ENCODE results near the gene MAPK12. TPM values are rescaled to one million over a fixed set of nuclear protein-coding genes. Genes with fewer than 3 reads are reported as not detected.

The MAPK12 gene
- total and polyA plus RNA-seq, 2 donors (not counting 1 experiment from before 2014, with no cell fraction given): 16.4 to 30.1 TPM

- no peaks in the 10 kb centered on the region for H3K9me3 ChIP-seq (ENCODE audit: control insufficient read depth, insufficient read depth, low read depth, low read length)
- H3K27me3 ChIP-seq (ENCODE audit: control insufficient read depth, insufficient read depth, low read length): no peaks in the 10 kb centered on the region
- H3K27ac ChIP-seq (ENCODE audit: insufficient read depth, low read length): no peak overlapping the region
- H2AFZ ChIP-seq (ENCODE audit: low read length): no peak overlapping the region
- TF ChIP-seq EZH2 (IDR thresholded peaks at IDR 0.05; ENCODE audit: low read length, missing control alignments): no peak
- no peak for TF ChIP-seq CTCF (conservative IDR thresholded peaks at IDR 0.05 in 1 of 2, IDR thresholded peaks at IDR 0.05 in 1 of 2; ENCODE audit: low read depth in 1 of 2, low read length in 2 of 2)
- peaks cover 6% of the 10 kb centered on the region for H3K4me1 ChIP-seq (ENCODE audit: control insufficient read depth, extremely low read depth, insufficient read depth, low read length)
- H3K79me2 ChIP-seq (ENCODE audit: control insufficient read depth, insufficient read depth, low read length): peaks cover 6% of the 10 kb centered on the region
- H3K9ac ChIP-seq (ENCODE audit: insufficient read depth, low read length): no peak overlapping the region
- no peak for DNase-seq (ENCODE audit: low read depth in 2 of 2)
- H3K36me3 ChIP-seq (ENCODE audit: control insufficient read depth, insufficient read depth, low read length): no peaks in the 10 kb centered on the region
- H3K4me2 ChIP-seq (ENCODE audit: extremely low read depth, insufficient read depth, low read length): no peak overlapping the region
- no peaks in the 10 kb centered on the region for H4K20me1 ChIP-seq (ENCODE audit: control insufficient read depth, extremely low read depth, insufficient read depth, low read length)
- H3K4me3 ChIP-seq (replicated peaks in 1 of 4; ENCODE audit: control extremely low read depth in 1 of 4, insufficient read depth in 1 of 4, low read depth in 3 of 4, low read length in 4 of 4): no peak overlapping the region
Observed at GRCh38 chr22:50264946-50265669, 3.6 kb upstream of the MAPK12 start.

GRCh38 chr22:50264104-50264745 is 2.7 kb upstream of the MAPK12 start:
- Histone ChIP-seq H3K36me3 (ENCODE audit: control insufficient read depth, insufficient read depth, low read length) (no peaks in the 10 kb centered on the region), H4K20me1 (ENCODE audit: control insufficient read depth, extremely low read depth, insufficient read depth, low read length) (no peaks in the 10 kb centered on the region), H3K79me2 (ENCODE audit: control insufficient read depth, insufficient read depth, low read length) (peaks cover 8% of the 10 kb centered on the region), H3K4me2 (ENCODE audit: extremely low read depth, insufficient read depth, low read length) (no peak overlapping the region), H2AFZ (ENCODE audit: low read length) (no peak overlapping the region), H3K27ac (ENCODE audit: insufficient read depth, low read length) (no peak overlapping the region), H3K4me1 (ENCODE audit: control insufficient read depth, extremely low read depth, insufficient read depth, low read length) (peaks cover 6% of the 10 kb centered on the region), H3K27me3 (ENCODE audit: control insufficient read depth, insufficient read depth, low read length) (no peaks in the 10 kb centered on the region), H3K4me3 (replicated peaks in 1 of 4; ENCODE audit: control extremely low read depth in 1 of 4, insufficient read depth in 1 of 4, low read depth in 3 of 4, low read length in 4 of 4) (no peak overlapping the region), H3K9ac (ENCODE audit: insufficient read depth, low read length) (no peak overlapping the region), H3K9me3 (ENCODE audit: control insufficient read depth, insufficient read depth, low read depth, low read length) (no peaks in the 10 kb centered on the region)
- no peak for DNase-seq (ENCODE audit: low read depth in 2 of 2)
- TF ChIP-seq CTCF (conservative IDR thresholded peaks at IDR 0.05 in 1 of 2, IDR thresholded peaks at IDR 0.05 in 1 of 2; ENCODE audit: low read depth in 1 of 2, low read length in 2 of 2) (no peak), EZH2 (IDR thresholded peaks at IDR 0.05; ENCODE audit: low read length, missing control alignments) (no peak)

GRCh38 chr22:50262973-50263617 is 1.6 kb upstream of the MAPK12 start:
- Histone ChIP-seq H4K20me1 (ENCODE audit: control insufficient read depth, extremely low read depth, insufficient read depth, low read length) (no peaks in the 10 kb centered on the region), H3K4me3 (replicated peaks in 1 of 4; ENCODE audit: control extremely low read depth in 1 of 4, insufficient read depth in 1 of 4, low read depth in 3 of 4, low read length in 4 of 4) (no peak overlapping the region), H3K4me1 (ENCODE audit: control insufficient read depth, extremely low read depth, insufficient read depth, low read length) (peaks cover 6% of the 10 kb centered on the region), H3K9ac (ENCODE audit: insufficient read depth, low read length) (no peak overlapping the region), H3K4me2 (ENCODE audit: extremely low read depth, insufficient read depth, low read length) (no peak overlapping the region), H3K36me3 (ENCODE audit: control insufficient read depth, insufficient read depth, low read length) (no peaks in the 10 kb centered on the region), H3K9me3 (ENCODE audit: control insufficient read depth, insufficient read depth, low read depth, low read length) (no peaks in the 10 kb centered on the region), H2AFZ (ENCODE audit: low read length) (no peak overlapping the region), H3K79me2 (ENCODE audit: control insufficient read depth, insufficient read depth, low read length) (peaks cover 8% of the 10 kb centered on the region), H3K27ac (ENCODE audit: insufficient read depth, low read length) (no peak overlapping the region), H3K27me3 (ENCODE audit: control insufficient read depth, insufficient read depth, low read length) (no peaks in the 10 kb centered on the region)
- TF ChIP-seq CTCF (conservative IDR thresholded peaks at IDR 0.05 in 1 of 2, IDR thresholded peaks at IDR 0.05 in 1 of 2; ENCODE audit: low read depth in 1 of 2, low read length in 2 of 2) (no peak), EZH2 (IDR thresholded peaks at IDR 0.05; ENCODE audit: low read length, missing control alignments) (no peak)
- DNase-seq (ENCODE audit: low read depth in 2 of 2): no peak

All from fibroblast of lung (primary cell).